Right kidney (tissue), 1 donor: ENCODE results near the gene DENND1A.
A peak's percentile ranks its signal among the peaks of the same experiment; 100 is the strongest.

Experiments used
- DNase-seq: peaks from one replicate; pipeline ENCODE4 v3.0.0-alpha.2; 2016

Gene DENND1A

DNA sequence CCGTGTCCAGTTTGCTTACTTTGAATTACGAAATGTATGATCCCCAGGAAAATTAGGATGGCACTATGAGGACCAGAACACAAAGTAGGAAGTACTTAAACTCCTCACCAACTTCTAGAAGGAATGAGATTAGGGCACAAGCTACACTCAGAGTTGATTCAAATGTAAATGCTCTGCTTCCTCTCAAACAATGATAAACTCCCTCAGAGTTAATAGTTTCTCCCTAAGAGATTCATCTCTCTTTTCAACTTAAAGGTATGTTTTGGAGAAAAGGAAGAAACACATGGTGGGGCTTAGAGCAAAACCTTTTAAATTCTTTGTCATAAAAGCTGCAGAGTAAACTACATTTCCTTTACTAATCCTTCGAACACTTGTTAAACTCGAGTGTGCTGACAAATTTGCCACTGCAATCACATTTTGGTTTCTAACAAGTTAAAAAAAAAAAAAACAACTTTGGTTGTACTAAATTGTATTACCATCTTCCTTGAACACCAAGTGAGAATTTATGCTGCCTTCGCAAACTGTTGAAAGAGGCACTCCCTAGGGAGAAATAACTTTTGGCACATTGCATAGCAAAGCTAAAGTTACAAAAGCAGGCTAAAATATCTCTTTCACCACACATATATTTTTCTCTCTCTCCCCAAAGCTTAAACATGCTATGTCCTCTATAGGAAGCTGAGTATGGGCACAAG lies 66.6 kb downstream of the DENND1A start:
- DNase-seq = no peak

- DNase-seq = no peak
Observed at GRCh38 chr9:123861756-123862120, 68.2 kb downstream of the DENND1A start.

DNA sequence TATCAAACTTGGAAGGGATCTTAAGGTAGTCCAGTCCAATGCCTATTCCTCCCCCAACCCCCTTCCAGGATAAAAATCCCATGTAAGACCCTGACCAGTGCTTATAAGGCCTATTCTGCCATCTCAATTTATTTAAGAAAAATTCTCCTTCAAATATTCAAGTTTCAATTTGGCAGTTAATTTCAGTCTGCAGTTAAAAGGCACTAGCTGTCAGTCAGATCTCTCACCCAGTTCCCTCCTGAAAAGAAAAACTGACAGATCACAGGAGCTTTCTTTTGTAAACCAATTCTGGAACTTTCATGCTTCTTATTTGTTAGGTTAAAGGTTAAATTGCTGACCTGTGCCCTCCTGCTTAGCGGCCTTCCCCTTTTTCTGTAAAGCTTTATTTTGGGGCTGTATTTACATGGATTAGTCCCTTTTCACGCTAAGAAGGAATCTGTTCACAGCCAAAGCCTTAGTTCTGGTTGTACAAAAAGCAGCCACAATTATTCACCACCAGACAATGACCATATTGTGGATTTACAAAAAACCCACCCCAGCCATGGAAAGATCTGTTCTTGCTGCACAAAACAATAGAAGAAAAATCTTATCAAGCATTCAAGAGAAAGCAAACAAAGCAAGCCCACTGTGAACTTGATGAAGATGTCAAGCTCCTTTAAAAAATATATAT lies 68.7 kb downstream of the DENND1A start:
- DNase-seq = no peak

DNA sequence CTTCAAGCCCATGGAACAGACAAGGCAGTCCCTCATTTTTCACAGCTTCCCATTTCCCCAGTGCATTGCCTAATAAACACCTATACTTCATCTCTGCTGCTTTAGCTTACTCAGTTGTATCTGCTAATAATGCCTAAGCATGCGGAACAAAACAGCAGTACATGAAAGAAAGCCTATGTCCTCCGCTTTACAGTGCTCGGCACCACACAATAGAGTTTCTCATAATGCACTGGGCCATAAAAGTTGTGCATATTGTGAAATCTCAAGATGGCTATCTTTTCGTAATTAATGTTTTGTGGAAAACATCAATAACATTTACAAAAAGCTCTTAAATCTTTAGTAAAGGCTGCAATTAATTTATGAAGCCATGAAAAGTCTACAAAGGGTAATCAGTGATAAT lies 69.3 kb downstream of the DENND1A start:
- peak; percentile 11 for DNase-seq

GRCh38 chr9:123852403-123852802 lies 77.5 kb downstream of the DENND1A start:
- no peak for DNase-seq

GRCh38 chr9:123851851-123852250 lies 78.1 kb downstream of the DENND1A start:
- DNase-seq = no peak

DNA sequence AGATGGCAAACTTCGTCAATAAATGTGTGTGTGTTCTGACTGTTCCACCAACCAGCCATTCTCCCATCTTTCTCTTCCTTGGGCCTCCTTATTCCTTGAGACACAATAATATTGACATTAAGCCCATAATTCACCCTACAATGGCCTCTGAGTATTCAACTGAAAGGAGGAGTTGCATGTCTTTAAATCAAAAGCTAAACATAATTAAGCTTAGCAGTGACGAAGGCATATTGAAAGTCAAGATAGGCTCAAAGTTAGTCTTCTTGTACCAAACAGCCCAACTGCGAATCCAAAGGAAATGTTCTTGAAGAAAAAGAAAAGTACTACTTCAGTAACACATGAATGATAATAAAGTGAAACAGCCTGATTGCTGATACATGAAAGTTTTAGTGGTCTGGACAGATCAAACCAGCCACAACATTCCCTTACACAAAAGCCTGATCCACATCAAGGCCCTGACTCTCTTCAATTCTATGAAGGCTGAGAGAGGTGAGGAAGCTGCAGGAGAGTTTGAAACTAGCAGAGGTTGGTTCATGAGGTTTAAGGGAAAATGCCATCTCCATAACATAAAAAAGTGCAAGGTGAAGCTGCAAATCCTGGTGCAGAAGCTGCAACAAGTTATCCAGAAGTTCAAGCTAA lies 81.4 kb downstream of the DENND1A start:
- no peak for DNase-seq

DNA sequence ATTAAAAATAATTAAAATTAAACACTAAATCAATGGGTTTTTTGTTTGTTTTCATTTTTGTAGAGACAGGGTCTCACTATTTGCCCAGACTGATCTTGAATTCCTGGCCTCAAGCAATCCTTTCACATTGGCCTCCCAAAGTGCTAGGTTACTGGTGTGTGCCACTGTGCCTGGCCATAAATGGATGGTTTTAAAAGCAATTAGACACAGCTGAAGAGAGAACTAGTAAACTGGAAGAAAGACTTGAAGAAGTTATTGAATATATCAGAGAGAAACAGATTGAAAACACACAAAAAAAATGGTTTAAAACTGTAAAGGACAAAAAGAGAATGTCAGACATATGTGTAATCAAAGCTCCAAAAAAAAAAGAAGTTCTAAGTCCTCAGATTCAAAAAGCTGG lies 83.0 kb downstream of the DENND1A start:
- no peak for DNase-seq

DNA sequence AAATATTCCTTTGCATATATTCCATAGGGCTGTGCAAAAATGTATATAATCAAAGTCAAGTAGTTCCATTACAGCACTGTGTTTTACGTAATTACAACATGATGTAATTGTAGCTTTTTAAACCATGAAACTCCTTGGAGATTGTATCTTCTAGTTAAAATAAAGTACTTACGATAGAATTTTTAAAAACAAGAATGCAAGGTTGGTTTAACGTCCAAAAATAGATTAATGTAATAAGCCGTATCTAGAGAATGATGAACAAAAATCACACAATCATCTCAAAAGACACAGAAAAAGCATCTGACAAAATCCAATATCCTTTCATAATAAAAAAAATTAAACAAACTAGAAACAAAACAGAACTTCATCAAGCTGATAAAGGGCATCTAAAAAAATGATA lies 86.2 kb downstream of the DENND1A start:
- no peak for DNase-seq

DNA sequence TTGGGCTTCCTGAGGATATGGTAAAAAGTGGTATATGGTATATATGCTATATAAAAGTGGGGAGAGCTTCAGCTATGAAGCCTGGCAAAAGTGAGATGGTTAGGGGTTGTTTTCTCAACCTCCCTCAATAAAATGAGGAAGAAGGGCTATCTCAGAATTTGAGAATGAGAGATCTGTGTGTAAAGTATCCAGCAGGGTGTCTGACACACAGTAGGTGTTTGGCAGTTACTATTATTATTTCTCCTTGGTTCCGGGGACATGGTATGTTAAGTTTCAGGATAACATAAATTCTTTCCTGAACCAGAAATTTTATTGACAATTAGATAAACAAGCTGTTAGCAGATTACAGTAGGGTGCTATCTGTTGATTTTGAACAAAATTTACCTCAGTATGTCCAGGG lies 94.1 kb downstream of the DENND1A start:
- DNase-seq = no peak

GRCh38 chr9:123834889-123835562 lies 94.9 kb downstream of the DENND1A start:
- peak; percentile 2 for DNase-seq

- DNase-seq = peak; percentile 7
Observed at GRCh38 chr9:123834218-123834888, 95.6 kb downstream of the DENND1A start.

GRCh38 chr9:123832858-123833650 lies 96.9 kb downstream of the DENND1A start:
- DNase-seq = no peak

GRCh38 chr9:123832176-123832575 lies 97.8 kb downstream of the DENND1A start:
- DNase-seq = no peak

GRCh38 chr9:123828449-123828848 lies 101.5 kb downstream of the DENND1A start:
- DNase-seq = no peak

- no peak for DNase-seq
Observed at GRCh38 chr9:123825342-123826060, 104.4 kb downstream of the DENND1A start.

DNA sequence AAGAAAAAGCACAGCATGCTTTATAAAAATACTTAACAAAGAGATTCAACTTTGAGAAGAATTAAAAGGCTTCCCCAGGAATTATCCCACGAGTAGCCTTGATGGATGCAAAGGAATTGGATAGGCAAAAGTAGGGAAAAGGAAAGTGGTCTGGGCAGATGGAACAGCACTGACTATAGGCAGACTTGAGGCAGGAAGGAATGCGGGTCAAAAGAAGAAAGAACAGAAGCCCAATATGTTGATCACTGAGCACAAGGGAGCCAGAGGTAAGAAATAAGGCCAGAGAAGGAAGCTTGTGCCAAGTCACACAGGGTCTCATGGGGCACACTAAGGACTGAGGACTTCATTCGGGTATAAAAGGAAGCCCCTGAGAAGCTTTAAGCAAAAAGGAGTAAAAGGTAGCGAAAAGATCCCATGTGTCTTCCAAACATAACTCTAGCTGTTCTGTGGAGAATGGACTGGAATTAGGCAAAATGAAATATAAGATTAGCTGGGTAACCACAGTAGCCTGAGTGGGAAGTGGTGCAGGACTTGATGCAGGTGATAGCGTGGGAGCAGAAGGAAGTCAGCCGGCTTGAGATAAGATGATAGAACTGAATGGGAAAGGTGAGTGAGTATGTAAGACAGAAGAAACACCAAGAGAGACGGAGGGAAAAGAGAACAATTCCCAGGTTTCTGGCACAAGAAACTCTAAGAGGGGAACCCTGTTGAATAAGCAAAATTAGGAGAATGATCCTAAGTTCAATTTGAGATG lies 106.6 kb downstream of the DENND1A start:
- no peak for DNase-seq

DNA sequence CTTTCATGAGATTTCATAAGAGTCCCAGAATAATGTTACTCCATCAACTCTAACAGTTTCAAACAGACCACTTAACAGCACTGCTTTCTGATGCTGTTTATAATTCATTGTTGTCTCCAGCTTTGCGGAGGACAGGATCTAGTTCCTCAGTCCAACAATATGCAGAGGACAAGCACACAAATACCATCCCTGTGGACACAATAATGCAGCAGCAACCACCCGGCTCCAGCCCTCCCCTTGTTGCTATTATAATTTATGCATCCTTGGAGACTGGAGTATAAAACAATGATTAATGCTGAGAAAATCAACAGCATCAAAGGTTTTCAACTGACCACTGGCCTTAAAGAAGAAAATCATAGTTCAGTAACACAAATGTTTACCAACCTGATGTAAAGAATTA lies 108.3 kb downstream of the DENND1A start:
- no peak for DNase-seq

DNA sequence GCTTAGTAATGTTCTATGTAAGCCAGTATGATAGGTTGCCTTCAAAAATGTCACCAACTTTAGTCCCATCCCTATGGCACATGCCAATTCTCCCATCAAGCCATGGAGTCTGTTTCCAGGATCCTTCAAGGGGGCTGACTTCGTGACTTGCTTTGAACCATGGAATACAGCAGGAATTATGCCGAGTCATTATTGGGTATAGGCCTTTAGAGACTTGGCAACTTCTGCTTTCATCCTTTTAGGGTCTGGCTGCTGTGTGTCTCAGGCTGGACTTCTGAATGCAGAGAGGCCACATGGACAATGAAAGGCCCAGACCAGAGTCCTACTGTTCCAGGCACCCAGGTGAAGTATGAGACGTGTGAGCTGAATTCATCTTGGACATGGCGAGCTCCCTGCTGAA lies 109.8 kb downstream of the DENND1A start:
- DNase-seq = no peak

- DNase-seq = no peak
Observed at GRCh38 chr9:123816817-123817472, 113.0 kb downstream of the DENND1A start.
